Astrocyte (in vitro differentiated cells and primary cell): ENCODE results near the gene CD28. TPM values are rescaled to one million over a fixed set of nuclear protein-coding genes. Genes with fewer than 3 reads are reported as not detected.
"Not testable (repeated sequence)": the region's sequence is repeated elsewhere in the genome, so short reads cannot be mapped to it uniquely, and the experiment has no call there.

Experiments used
- DNase-seq: peaks from one replicate; pipeline ENCODE4 v3.0.0-alpha.2; 2010; ENCODE audit warnings: low read depth
- FAIRE-seq: peaks from 2 replicates; lab custom pipeline; 2011; peaks lifted over from hg19 to GRCh38; lab: Jason Lieb, UNC
- H2AFZ ChIP-seq: 2 replicates; pipeline ENCODE4 v1.6.0; 2012; ENCODE audit warnings: low read depth, low read length, inconsistent platforms
- H3K27ac ChIP-seq: 2 replicates; pipeline ENCODE4 v1.5.1; 2011; ENCODE audit warnings: low read depth, low read length, inconsistent platforms
- H3K27me3 ChIP-seq: 2 replicates; pipeline ENCODE4 v1.6.0; 2011; ENCODE audit warnings: low read length, inconsistent platforms; ENCODE audit not compliant: insufficient read depth
- H3K36me3 ChIP-seq: 2 replicates; pipeline ENCODE4 v1.5.1; 2011; ENCODE audit warnings: low read length, inconsistent platforms; ENCODE audit not compliant: insufficient read depth
- H3K4me1 ChIP-seq: 2 replicates; pipeline ENCODE4 v1.5.1; 2011; ENCODE audit warnings: low read length, inconsistent platforms; ENCODE audit not compliant: insufficient read depth
- H3K4me2 ChIP-seq: 2 replicates; pipeline ENCODE4 v1.6.0; 2012; ENCODE audit warnings: low read length, inconsistent platforms
- H3K4me3 ChIP-seq: 2 replicates; pipeline ENCODE4 v1.5.1; 2011; ENCODE audit warnings: low read depth, mild to moderate bottlenecking, low read length, inconsistent platforms; ENCODE audit not compliant: insufficient read depth
- H3K79me2 ChIP-seq: 2 replicates; pipeline ENCODE4 v1.6.0; 2012; ENCODE audit warnings: mild to moderate bottlenecking, low read length, inconsistent platforms; ENCODE audit not compliant: insufficient read depth
- H3K9ac ChIP-seq: 2 replicates; pipeline ENCODE4 v1.6.0; 2012; ENCODE audit warnings: mild to moderate bottlenecking, low read length, inconsistent platforms
- H3K9me3 ChIP-seq: 2 replicates; pipeline ENCODE4 v1.5.1; 2012; ENCODE audit warnings: low read depth, mild to moderate bottlenecking, low read length, inconsistent platforms; ENCODE audit not compliant: insufficient read depth
- H4K20me1 ChIP-seq: 2 replicates; pipeline ENCODE4 v1.6.0; 2012; ENCODE audit warnings: low read length, inconsistent platforms; ENCODE audit not compliant: insufficient read depth
- H3K27ac Mint-ChIP-seq: one replicate; pipeline ENCODE4 v1.8.0; 2021; ENCODE audit warnings: mild to moderate bottlenecking, mixed read lengths; ENCODE audit not compliant: unreplicated experiment
- H3K27me3 Mint-ChIP-seq: one replicate; pipeline ENCODE4 v1.8.0; 2021; ENCODE audit warnings: low read depth, mixed read lengths; ENCODE audit not compliant: unreplicated experiment
- H3K36me3 Mint-ChIP-seq: one replicate; pipeline ENCODE4 v1.8.0; 2021; ENCODE audit warnings: low read depth, mixed read lengths; ENCODE audit not compliant: unreplicated experiment
- H3K4me1 Mint-ChIP-seq: one replicate; pipeline ENCODE4 v1.8.0; 2021; ENCODE audit warnings: low read depth, mixed read lengths; ENCODE audit not compliant: unreplicated experiment
- H3K4me3 Mint-ChIP-seq: one replicate; pipeline ENCODE4 v1.8.0; 2021; ENCODE audit warnings: mild to moderate bottlenecking, moderate library complexity, mixed read lengths; ENCODE audit not compliant: unreplicated experiment
- H3K9me3 Mint-ChIP-seq: one replicate; pipeline ENCODE4 v1.8.0; 2021; ENCODE audit warnings: mild to moderate bottlenecking, mixed read lengths; ENCODE audit not compliant: unreplicated experiment
- EZH2 ChIP-seq: IDR thresholded peaks from 2 replicates; pipeline ENCODE4 v1.6.1; 2012; ENCODE audit warnings: mild to moderate bottlenecking, low read length, inconsistent platforms; ENCODE audit not compliant: insufficient read depth
- total RNA-seq: library from RNA; stranded (reverse); gene quantifications from 2 replicates; pipeline ENCODE4 v1.2.1, GENCODE V29; 2021
- TF ChIP-seq, protein P1 (sequence below): IDR thresholded peaks from 2 replicates; pipeline ENCODE4 v1.5.1; 2011; ENCODE audit warnings: low read depth, mild to moderate bottlenecking, inconsistent platforms, low read length, moderate library complexity; ENCODE audit not compliant: insufficient read depth

The CD28 gene
- total RNA-seq, 1 donor from 2014 or later: not detected

DNA sequence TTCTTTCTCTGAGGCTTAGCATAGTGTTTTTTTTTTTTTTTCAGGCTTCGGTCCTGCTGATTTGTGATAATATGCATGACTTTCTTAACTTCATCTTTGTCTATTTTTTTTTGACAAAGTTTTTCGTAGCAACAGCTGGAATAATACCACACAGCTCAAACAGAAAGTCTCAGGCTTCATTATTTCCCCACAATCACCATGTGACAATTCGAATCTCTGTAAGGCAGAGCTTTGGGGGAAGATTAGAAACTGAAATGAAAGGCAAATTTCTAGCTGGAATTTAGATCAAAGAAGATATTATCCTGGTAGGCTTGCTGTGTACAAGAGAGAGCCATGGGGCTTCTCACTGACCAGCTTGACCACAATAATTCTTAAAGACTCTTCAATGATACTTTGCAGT lies 12.2 kb upstream of the CD28 start:
- H3K9me3 Mint-ChIP-seq: peaks cover 4% of the 10 kb centered on the region
- FAIRE-seq (no peak), DNase-seq (no peak)
- Histone ChIP-seq H2AFZ (no peak overlapping the region), H3K9ac (no peak overlapping the region), H3K79me2 (no peaks in the 10 kb centered on the region), H3K4me2 (no peak overlapping the region), H3K4me1 (no peaks in the 10 kb centered on the region), H4K20me1 (no peaks in the 10 kb centered on the region), H3K9me3 (no peaks in the 10 kb centered on the region), H3K36me3 (no peaks in the 10 kb centered on the region), H3K27me3 (no peaks in the 10 kb centered on the region), H3K4me3 (no peak overlapping the region), H3K27ac (no peak overlapping the region)
- no peak overlapping the region for H3K4me3 Mint-ChIP-seq
- peaks cover under 1% of the 10 kb centered on the region for H3K36me3 Mint-ChIP-seq
- H3K4me1 Mint-ChIP-seq: peaks cover 5% of the 10 kb centered on the region
- TF ChIP-seq, protein P1, sequence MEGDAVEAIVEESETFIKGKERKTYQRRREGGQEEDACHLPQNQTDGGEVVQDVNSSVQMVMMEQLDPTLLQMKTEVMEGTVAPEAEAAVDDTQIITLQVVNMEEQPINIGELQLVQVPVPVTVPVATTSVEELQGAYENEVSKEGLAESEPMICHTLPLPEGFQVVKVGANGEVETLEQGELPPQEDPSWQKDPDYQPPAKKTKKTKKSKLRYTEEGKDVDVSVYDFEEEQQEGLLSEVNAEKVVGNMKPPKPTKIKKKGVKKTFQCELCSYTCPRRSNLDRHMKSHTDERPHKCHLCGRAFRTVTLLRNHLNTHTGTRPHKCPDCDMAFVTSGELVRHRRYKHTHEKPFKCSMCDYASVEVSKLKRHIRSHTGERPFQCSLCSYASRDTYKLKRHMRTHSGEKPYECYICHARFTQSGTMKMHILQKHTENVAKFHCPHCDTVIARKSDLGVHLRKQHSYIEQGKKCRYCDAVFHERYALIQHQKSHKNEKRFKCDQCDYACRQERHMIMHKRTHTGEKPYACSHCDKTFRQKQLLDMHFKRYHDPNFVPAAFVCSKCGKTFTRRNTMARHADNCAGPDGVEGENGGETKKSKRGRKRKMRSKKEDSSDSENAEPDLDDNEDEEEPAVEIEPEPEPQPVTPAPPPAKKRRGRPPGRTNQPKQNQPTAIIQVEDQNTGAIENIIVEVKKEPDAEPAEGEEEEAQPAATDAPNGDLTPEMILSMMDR: no peak
- TF ChIP-seq EZH2: no peak
- no peak overlapping the region for H3K27ac Mint-ChIP-seq
- peaks cover 2% of the 10 kb centered on the region for H3K27me3 Mint-ChIP-seq

DNA sequence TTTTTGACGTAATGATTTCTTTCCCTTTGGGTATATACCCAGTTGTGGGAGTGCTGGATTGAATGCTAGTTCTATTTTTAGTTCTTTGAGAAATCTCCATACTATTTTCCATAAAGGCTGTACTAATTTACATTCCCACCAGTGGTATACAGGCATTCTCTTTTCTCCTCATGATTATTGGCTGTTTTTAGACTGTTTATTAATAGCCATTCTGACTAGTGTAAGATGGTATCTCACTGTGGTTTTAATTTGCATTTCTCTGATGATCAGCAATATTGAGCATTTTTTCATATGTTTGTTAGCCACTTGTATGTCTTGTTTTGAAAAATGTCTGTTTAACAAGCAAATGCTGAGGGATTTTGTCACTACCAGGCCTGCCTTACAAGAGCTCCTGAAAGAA lies 9.2 kb upstream of the CD28 start:
- no peak for TF ChIP-seq EZH2
- TF ChIP-seq, protein P1: no peak
- no peak for FAIRE-seq
- no peaks in the 10 kb centered on the region for H3K36me3 ChIP-seq
- H3K36me3 Mint-ChIP-seq: peaks cover 2% of the 10 kb centered on the region
- H3K4me1 Mint-ChIP-seq: peaks cover 1% of the 10 kb centered on the region
- H3K9ac ChIP-seq: no peak overlapping the region
- H3K27me3 Mint-ChIP-seq: no peaks in the 10 kb centered on the region
- no peaks in the 10 kb centered on the region for H3K4me1 ChIP-seq
- peak; percentile 43 for DNase-seq
- peaks cover 4% of the 10 kb centered on the region for H3K9me3 Mint-ChIP-seq
- H3K4me3 Mint-ChIP-seq: no peak overlapping the region
- no peaks in the 10 kb centered on the region for H3K9me3 ChIP-seq
- H3K4me2 ChIP-seq: no peak overlapping the region
- H3K27ac ChIP-seq: no peak overlapping the region
- H3K27ac Mint-ChIP-seq: no peak overlapping the region
- no peak overlapping the region for H3K4me3 ChIP-seq
- no peaks in the 10 kb centered on the region for H3K27me3 ChIP-seq
- H2AFZ ChIP-seq: no peak overlapping the region
- H4K20me1 ChIP-seq: no peaks in the 10 kb centered on the region
- no peaks in the 10 kb centered on the region for H3K79me2 ChIP-seq

DNA sequence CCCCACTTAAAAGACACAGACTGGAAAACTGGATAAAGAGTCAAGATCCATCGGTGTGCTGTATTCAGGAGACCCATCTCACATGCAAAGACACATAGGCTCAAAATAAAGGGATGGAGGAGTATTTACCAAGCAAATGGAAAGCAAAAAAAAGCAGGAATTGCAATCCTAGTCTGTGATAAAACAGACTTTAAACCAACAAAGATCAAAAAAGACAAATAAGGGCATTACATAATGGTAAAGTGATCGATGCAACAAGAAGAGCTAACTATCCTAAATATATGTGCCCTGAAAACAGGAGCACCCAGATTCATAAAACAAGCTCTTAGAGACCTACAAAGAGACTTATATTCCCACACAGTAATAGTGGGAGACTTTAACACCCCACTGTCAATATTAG lies 8.7 kb upstream of the CD28 start:
- not testable (repeated sequence) for H3K79me2 ChIP-seq, H3K4me1 ChIP-seq, FAIRE-seq

DNA sequence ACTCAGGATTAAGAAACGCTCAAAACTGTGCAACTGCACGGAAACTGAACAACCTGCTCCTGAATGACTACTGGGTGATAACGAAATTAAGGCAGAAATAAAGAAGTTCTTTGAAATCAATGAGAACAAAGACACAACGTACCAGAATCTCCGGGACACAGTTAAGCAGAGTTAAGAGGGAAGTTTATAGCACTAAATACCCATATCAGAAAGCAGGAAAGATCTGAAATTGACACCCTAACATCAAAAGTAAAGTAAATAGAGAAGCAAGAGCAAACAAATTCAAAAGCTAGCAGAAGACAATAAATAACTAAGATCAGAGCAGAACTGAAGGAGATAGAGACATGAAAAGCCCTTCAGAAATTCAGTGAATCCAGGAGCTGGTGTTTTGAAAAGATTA lies 8.0 kb upstream of the CD28 start:
- H3K9ac ChIP-seq, H2AFZ ChIP-seq, H3K27me3 ChIP-seq, H3K9me3 Mint-ChIP-seq, H3K4me3 Mint-ChIP-seq, H3K4me3 ChIP-seq, H3K4me1 Mint-ChIP-seq, FAIRE-seq, H3K4me2 ChIP-seq, H3K4me1 ChIP-seq, H3K79me2 ChIP-seq, H3K27ac ChIP-seq, H4K20me1 ChIP-seq, DNase-seq, H3K9me3 ChIP-seq, H3K36me3 Mint-ChIP-seq, H3K27me3 Mint-ChIP-seq, H3K27ac Mint-ChIP-seq, H3K36me3 ChIP-seq: not testable (repeated sequence)

More for the DNA sequence above, 8.7 kb upstream of the CD28 start:
- H3K36me3 ChIP-seq, H3K4me3 Mint-ChIP-seq, H3K27me3 Mint-ChIP-seq, DNase-seq, H3K4me1 Mint-ChIP-seq, H3K4me3 ChIP-seq, H3K27me3 ChIP-seq, H3K9me3 ChIP-seq, H3K27ac Mint-ChIP-seq, H3K9me3 Mint-ChIP-seq, H3K36me3 Mint-ChIP-seq, H3K4me2 ChIP-seq, H4K20me1 ChIP-seq, H3K9ac ChIP-seq, H3K27ac ChIP-seq, H2AFZ ChIP-seq: not testable (repeated sequence)
